GM23248 (cell line): ENCODE data around the gene HJV. TPM values are rescaled to one million over a fixed set of nuclear protein-coding genes. Genes with fewer than 3 reads are reported as not detected.

Experiments
- DNase-seq: peaks from one replicate; pipeline ENCODE4 v3.0.0-alpha.2; 2015
- H2AFZ ChIP-seq: fragments of 200-600 bp; sonication (generic); 2 replicates; pipeline ENCODE4 v1.6.1; 2016; ENCODE audit warnings: antibody characterized with exemption
- H3F3A ChIP-seq: fragments of 200-600 bp; sonication (generic); 2 replicates; pipeline ENCODE4 v1.6.1; 2016; ENCODE audit warnings: mild to moderate bottlenecking, antibody characterized with exemption, mixed run types; ENCODE audit not compliant: insufficient read depth
- H3K27ac ChIP-seq: fragments of 200-600 bp; sonication (generic); 2 replicates; pipeline ENCODE4 v1.5.1; 2016; ENCODE audit warnings: mild to moderate bottlenecking
- H3K27me3 ChIP-seq: fragments of 200-600 bp; sonication (generic); replicated peaks from 2 replicates; pipeline ENCODE4 v1.6.1; 2016; ENCODE audit warnings: mild to moderate bottlenecking; ENCODE audit not compliant: insufficient read depth
- H3K36me3 ChIP-seq: fragments of 200-600 bp; sonication (generic); 2 replicates; pipeline ENCODE4 v1.6.1; 2016; ENCODE audit warnings: low read depth, mild to moderate bottlenecking
- H3K4me1 ChIP-seq: fragments of 200-600 bp; sonication (generic); 2 replicates; pipeline ENCODE4 v1.6.1; 2016; ENCODE audit warnings: mild to moderate bottlenecking; ENCODE audit not compliant: insufficient read depth
- H3K4me2 ChIP-seq: fragments of 200-600 bp; sonication (generic); one replicate; pipeline ENCODE4 v1.6.1; 2016; ENCODE audit warnings: mild to moderate bottlenecking; ENCODE audit not compliant: unreplicated experiment
- H3K4me3 ChIP-seq: fragments of 200-600 bp; sonication (generic); 2 replicates; pipeline ENCODE4 v1.5.1; 2016; ENCODE audit warnings: mild to moderate bottlenecking
- H3K79me2 ChIP-seq: fragments of 200-600 bp; sonication (generic); 2 replicates; pipeline ENCODE4 v1.6.1; 2016; ENCODE audit warnings: mild to moderate bottlenecking; ENCODE audit not compliant: insufficient read depth
- H3K9ac ChIP-seq: fragments of 200-600 bp; sonication (generic); 2 replicates; pipeline ENCODE4 v1.6.1; 2016; ENCODE audit warnings: mild to moderate bottlenecking
- H3K9me2 ChIP-seq: fragments of 200-600 bp; sonication (generic); 2 replicates; pipeline ENCODE4 v1.6.1; 2016; ENCODE audit warnings: mixed run types, mild to moderate bottlenecking, moderate library complexity; ENCODE audit not compliant: insufficient read depth
- H3K9me3 ChIP-seq: fragments of 200-600 bp; sonication (generic); one replicate; pipeline ENCODE4 v1.6.1; 2017; ENCODE audit warnings: low read depth
- H4K20me1 ChIP-seq: fragments of 200-600 bp; sonication (generic); 2 replicates; pipeline ENCODE4 v1.6.0; 2016; ENCODE audit not compliant: insufficient read depth
- EZH2 ChIP-seq: fragments of 200-600 bp; sonication (generic); IDR thresholded peaks from 2 replicates; pipeline ENCODE4 v1.6.1; 2018; ENCODE audit warnings: antibody characterized with exemption, mild to moderate bottlenecking; ENCODE audit not compliant: insufficient read depth, poor library complexity, severe bottlenecking
- EZH2phosphoT487 ChIP-seq: fragments of 200-600 bp; sonication (generic); IDR thresholded peaks from 2 replicates; pipeline ENCODE4 v1.6.1; 2018; ENCODE audit warnings: antibody characterized with exemption, moderate library complexity, mild to moderate bottlenecking, low read depth; ENCODE audit not compliant: insufficient read depth
- WGBS, 2 experiments: methylation state at CpG; one replicate each; pipeline ENCODE4 v1.1.6; 2015 to 2017; ENCODE audit warnings: low lambda C conversion rate in 2 of 2, low coverage in 1 of 2; ENCODE audit errors: missing lambda C conversion rate in 2 of 2; 5-methylcytosine and 5-hydroxymethylcytosine counted together
- in situ Hi-C: fragments of 300-500 bp; cut with MboI; formaldehyde crosslinking; loops from 2 replicates; pipeline ENCODE4 v1.15.0; 2020
- polyA plus RNA-seq: library from polyadenylated mRNA; unstranded; fragments of >200 nt; fragmentation: Nextera tagmentation; extraction: Ambion mirVana; gene quantifications from 2 replicates; pipeline ENCODE4 v1.2.1, GENCODE V29; 2016
- total RNA-seq: library from RNA; depleted of rRNA; stranded (reverse); fragments of >200 nt; shearing (Covaris generic); gene quantifications from 2 replicates; pipeline ENCODE4 v1.2.3, GENCODE V29; 2014

HJV gene
- total and polyA plus RNA-seq, 2 experiments from 2014 or later: not detected

DNA sequence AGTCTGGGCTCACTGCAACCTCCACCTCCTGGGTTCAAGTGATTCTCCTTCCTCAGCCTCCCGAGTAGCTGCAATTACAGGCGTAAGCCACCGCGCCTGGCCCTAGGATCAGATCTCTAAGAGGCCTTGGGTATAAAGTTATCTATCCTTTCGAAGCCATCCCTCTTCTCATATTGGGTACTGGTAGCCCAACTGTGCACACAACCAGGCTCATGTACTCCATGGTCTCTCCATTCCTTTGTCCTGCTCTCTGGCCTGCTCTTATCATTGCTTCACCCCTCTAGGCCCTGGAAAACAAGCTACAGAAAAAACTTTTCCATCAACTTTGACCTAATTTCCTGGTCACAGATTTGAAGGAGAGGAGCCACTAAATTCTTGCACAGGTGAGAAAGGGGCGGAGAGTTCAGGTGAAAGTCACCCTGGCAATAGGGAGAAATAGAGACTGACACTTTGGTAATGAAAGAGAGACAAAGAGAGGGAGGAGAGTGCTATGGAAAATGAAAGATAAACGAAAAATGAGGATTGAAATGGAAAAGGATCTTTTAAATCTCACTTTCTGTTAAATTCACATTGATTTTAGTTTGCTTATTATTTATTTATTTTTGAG lies 31.2 kb downstream of the HJV start:
- Histone ChIP-seq H3K4me2 (no peak overlapping the region), H3K4me1 (peaks cover 36% of the 10 kb centered on the region), H3K79me2 (peaks cover 30% of the 10 kb centered on the region), H3K9ac (no peak overlapping the region), H2AFZ (no peak overlapping the region), H3K9me3 (no peaks in the 10 kb centered on the region), H3K4me3 (no peak overlapping the region), H3K36me3 (peaks cover 33% of the 10 kb centered on the region), H3K9me2 (no peaks in the 10 kb centered on the region), H3F3A (peaks cover 61% of the 10 kb centered on the region), H3K27me3 (no peaks in the 10 kb centered on the region), H3K27ac (peak overlapping the region; percentile 27; the same call in 1 of the 2 replicates), H4K20me1 (peaks cover 23% of the 10 kb centered on the region; the same call in 1 of the 2 replicates)
- 88% methylated on average over 7 of the region's 7 CpGs for WGBS, 2 experiments
- TF ChIP-seq EZH2phosphoT487 (no peak), EZH2 (no peak)
- no peak for DNase-seq
- in situ Hi-C loops: no loop called here

DNA sequence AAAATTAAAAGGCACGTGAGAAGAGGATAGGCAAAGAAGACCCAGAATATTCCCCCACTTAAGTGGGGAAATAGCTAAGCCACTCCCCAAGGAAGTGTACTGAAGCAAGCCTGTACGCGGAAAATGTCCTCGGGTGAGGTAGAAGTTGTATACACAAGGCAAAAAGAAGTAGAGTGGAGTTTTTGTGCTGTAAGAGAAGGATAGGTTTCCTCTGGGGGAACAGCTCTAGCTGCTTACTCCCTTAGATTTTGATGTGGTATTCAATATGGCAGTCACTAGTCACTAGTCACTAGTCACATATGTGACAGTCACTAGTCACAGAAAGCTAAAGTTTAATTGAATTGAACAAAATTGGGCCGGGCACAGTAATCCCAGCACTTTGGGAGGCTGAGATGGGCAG lies 32.8 kb downstream of the HJV start:
- Histone ChIP-seq H3K36me3 (peaks cover 19% of the 10 kb centered on the region), H3K4me1 (peaks cover 31% of the 10 kb centered on the region), H3K4me2 (no peak overlapping the region), H3K27ac (no peak overlapping the region), H4K20me1 (peaks cover 13% of the 10 kb centered on the region; the same call in 1 of the 2 replicates), H3K79me2 (peaks cover 14% of the 10 kb centered on the region), H3K27me3 (no peaks in the 10 kb centered on the region), H3F3A (peaks cover 54% of the 10 kb centered on the region), H3K9ac (no peak overlapping the region), H3K9me2 (no peaks in the 10 kb centered on the region), H3K9me3 (no peaks in the 10 kb centered on the region), H2AFZ (no peak overlapping the region), H3K4me3 (no peak overlapping the region)
- WGBS, 2 experiments: 62 to 70% methylated on average over 5 of the region's 5 CpGs
- no peak for TF ChIP-seq EZH2
- TF ChIP-seq EZH2phosphoT487: no peak
- in situ Hi-C loops: no loop called here
- no peak for DNase-seq

DNA sequence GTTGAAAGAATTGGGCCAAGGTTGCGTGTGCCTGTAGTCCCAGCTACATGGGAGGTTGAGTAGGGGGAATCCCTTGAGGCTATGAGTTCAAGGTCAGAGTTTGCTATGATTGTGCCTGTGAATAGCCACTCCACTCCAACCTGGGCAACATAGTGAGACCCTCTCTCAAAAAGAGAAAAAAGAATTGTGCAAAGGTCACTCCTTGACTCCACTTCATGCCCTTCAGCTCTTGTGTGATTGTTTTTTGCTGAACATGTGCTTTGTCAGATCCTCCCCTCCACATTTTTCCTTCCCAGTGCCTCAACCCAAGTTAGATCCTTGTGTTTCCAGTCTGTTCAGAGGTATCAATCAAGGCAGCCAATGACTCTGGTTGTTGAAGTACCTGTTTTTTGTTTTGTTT lies 33.6 kb downstream of the HJV start:
- peaks cover 23% of the 10 kb centered on the region for H3K4me1 ChIP-seq

DNA sequence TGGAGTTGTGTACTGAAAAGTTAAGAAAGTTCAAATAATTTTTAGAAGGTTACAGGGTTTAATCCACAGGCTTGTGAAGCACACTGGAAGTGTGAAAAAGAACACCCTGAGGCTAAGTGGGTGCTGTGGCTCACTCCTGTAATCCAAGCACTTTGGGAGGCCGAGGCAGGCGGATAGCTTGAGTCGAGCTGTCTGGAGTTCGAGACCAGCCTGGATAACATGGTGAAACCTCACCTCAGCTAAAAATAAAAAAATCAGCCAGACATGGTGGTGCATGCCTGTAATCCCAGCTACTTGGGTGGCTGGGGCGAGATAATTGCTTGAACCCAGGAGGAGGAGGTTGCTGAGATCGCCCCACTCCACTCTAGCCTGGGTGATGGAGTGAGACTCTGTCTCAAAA lies 35.0 kb downstream of the HJV start:
- WGBS, 2 experiments: 96 to 97% methylated on average over 6 of the region's 6 CpGs
- in situ Hi-C loops: no loop called here
- peak overlapping the region; percentile 44 for H3K27ac ChIP-seq

More for the DNA sequence above, 33.6 kb downstream of the HJV start:
- WGBS, 2 experiments: 100% methylated on average over 1 of the region's 1 CpG
- no peak overlapping the region for H3K27ac ChIP-seq
- H3K9me3 ChIP-seq: no peaks in the 10 kb centered on the region
- H3K4me2 ChIP-seq: no peak overlapping the region
- H3K79me2 ChIP-seq: peaks cover 6% of the 10 kb centered on the region
- no peak for DNase-seq
- peaks cover 10% of the 10 kb centered on the region for H3K36me3 ChIP-seq
- no peak for TF ChIP-seq EZH2phosphoT487
- TF ChIP-seq EZH2: no peak
- H3K9ac ChIP-seq: no peak overlapping the region
- H3K9me2 ChIP-seq: no peaks in the 10 kb centered on the region
- no peak overlapping the region for H3K4me3 ChIP-seq
- in situ Hi-C loops: no loop called here
- no peaks in the 10 kb centered on the region for H3K27me3 ChIP-seq
- no peak overlapping the region for H2AFZ ChIP-seq
- H3F3A ChIP-seq: peaks cover 45% of the 10 kb centered on the region
- peaks cover 4% of the 10 kb centered on the region; the same call in 1 of the 2 replicates for H4K20me1 ChIP-seq

More for the DNA sequence above, 35.0 kb downstream of the HJV start:
- no peak overlapping the region for H3K4me3 ChIP-seq
- H4K20me1 ChIP-seq: no peaks in the 10 kb centered on the region
- no peaks in the 10 kb centered on the region for H3K9me3 ChIP-seq
- DNase-seq: no peak
- no peaks in the 10 kb centered on the region for H3K9me2 ChIP-seq
- peaks cover 13% of the 10 kb centered on the region for H3K4me1 ChIP-seq
- TF ChIP-seq EZH2phosphoT487: no peak
- no peak for TF ChIP-seq EZH2
- H2AFZ ChIP-seq: no peak overlapping the region
- no peaks in the 10 kb centered on the region for H3K36me3 ChIP-seq
- H3F3A ChIP-seq: peaks cover 31% of the 10 kb centered on the region
- no peak overlapping the region for H3K9ac ChIP-seq
- H3K4me2 ChIP-seq: no peak overlapping the region
- no peaks in the 10 kb centered on the region for H3K79me2 ChIP-seq
- no peaks in the 10 kb centered on the region for H3K27me3 ChIP-seq
